Nasal cavity respiratory epithelium epithelial cell of viscerocranial mucosa (primary cell): ENCODE results near the gene COMMD4. TPM values are rescaled to one million over a fixed set of nuclear protein-coding genes. Genes with fewer than 3 reads are reported as not detected.

ENCODE experiments used
- total RNA-seq: library from RNA; depleted of rRNA; stranded (reverse); fragments of >200 nt; gene quantifications from 2 replicates; pipeline ENCODE4 v1.2.3, GENCODE V29; 2014

The COMMD4 gene
- 22.2 and 31.2 TPM in 2 replicates for total RNA-seq

DNA sequence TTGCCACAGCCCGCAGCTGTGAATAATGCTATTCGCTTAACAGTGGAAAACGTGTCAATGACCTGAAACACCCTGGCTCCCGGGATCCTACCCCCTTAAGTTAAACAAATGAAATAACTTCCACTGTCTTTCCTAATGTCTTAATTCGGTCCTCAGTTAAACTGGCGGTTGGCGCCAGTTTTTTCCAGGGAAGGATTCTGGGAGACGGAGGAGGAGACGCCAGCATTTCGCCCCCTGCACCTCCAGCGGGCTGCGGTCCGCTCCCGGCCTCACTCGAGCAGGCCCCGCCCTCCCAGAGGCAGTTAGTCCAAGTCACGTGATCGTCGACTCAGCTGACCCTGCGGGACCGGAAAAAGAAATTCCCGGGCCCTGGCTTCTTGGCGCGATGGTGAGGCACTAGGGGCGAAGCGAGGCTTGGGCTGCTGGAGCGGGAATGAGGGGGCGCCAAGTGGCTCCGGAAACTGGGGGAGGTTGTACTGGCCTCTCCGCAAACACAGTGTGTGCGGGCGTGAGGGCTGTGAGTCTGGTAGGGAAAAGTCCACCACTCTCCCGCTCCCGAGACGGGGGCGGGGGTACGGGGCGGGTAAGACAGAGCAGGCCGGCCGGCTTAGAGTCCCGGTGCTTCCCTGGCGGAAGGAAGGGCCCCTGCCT, at the start of gene COMMD4:
Gene COMMD4, plus strand, starts transcription at position 359 of the 651 bp plus-strand sequence. Its CDS starts 27 bp downstream, at position 386.

DNA sequence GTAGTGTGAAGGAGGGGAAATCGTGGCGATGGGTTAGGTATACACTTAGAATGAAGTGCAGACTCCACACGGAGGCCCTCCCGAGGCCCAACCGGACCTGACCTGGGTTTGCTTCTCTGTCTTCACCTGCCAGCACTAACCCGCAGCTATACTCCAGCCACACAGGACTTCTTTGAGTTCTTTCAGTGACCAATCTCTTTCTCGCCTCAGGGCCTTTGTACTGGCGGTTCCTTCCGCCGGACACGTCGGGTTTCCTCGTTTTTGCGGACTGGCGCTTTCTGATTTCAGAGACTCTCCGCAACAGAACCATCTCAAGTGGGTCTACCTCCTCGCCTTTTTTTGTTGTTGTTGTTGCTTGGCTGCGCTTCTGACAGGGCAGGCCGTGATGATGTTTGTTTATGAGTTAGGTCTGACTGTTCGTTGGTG, 10.9 kb downstream of the COMMD4 start, which contains the start of gene NEIL1:
Gene NEIL1, plus strand, starts transcription at position 244 of the 426 bp plus-strand sequence. CDS start 1,867 bp downstream, outside the sequence.

DNA sequence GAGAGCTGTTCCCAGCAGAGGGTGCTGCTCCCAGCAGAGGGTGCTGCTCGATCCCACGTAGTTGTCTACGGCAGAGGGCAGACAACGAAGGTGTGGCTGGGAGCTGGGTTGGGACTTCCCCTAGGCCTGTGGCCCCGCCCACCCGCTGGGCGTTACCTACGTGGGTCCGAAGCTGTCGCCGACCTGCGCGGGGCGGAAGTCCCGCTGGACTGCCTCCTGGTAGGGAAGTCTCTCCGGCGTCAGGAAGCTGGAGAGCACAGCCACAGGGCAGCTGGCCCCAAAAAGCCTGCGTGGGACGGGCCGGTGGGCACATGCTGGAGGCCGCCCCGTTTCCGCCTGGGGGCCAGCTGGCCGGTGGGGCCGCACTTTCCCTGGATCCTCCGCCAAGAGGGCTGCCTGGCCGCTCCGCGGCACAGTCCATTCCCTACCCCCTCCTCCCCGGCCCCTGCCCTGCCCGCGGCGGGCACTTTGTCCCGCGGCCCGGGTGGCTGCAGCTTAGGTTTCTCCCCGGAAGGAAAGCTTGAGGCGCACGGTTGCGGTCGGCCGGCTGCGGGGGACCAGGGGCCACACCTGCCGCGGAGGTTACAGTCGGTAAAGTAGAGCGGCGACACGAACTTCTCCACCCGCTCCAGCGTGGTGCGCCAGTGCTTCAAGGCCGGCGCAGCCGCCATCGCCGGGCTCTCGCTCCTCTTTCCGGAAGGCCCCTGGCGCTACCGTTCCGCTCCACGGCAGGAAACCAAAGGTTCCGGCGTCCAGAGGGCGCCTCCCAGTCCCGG, 32.2 kb downstream of the COMMD4 start, which contains the start of gene MAN2C1:
Gene MAN2C1, minus strand, starts transcription at position 695 of the 776 bp plus-strand sequence. Its CDS starts 24 bp downstream, at position 671.

Other genes starting within 250 kb of the COMMD4 start
- gene C15orf39, start 134.2 kb upstream of the COMMD4 start, total RNA-seq: 2.7 and 15.6 TPM in 2 replicates
- not detected in 2 replicates for gene GOLGA6C, start 77.7 kb upstream of the COMMD4 start, total RNA-seq
- gene GOLGA6D, start 53.2 kb upstream of the COMMD4 start, total RNA-seq: under 0.01 TPM in 1 of 2 replicates, not detected in the other
- gene NEIL1, start 11.0 kb downstream of the COMMD4 start, total RNA-seq: 3.1 and 10.7 TPM in 2 replicates
- gene MAN2C1, start 32.5 kb downstream of the COMMD4 start, total RNA-seq: 75.9 and 76.0 TPM in 2 replicates
- 20.5 and 48.7 TPM in 2 replicates for gene SIN3A, start 115.6 kb downstream of the COMMD4 start, total RNA-seq
- gene PTPN9, start 243.3 kb downstream of the COMMD4 start, total RNA-seq: 14.4 and 29.5 TPM in 2 replicates